Hepatocyte (in vitro differentiated cells): ENCODE measurements around the gene ASIC2.

ENCODE experiments used
- EZH2 ChIP-seq: fragments of 200-600 bp; sonication (generic); IDR thresholded peaks from 2 replicates; pipeline ENCODE4 v1.6.1; 2016; ENCODE audit warnings: antibody characterized with exemption, mild to moderate bottlenecking, borderline replicate concordance
- TF ChIP-seq, protein P1 (sequence below): fragments of 200-600 bp; sonication (generic); IDR thresholded peaks from 2 replicates; pipeline ENCODE4 v1.5.1; 2016; ENCODE audit warnings: antibody characterized with exemption, mild to moderate bottlenecking; ENCODE audit not compliant: poor library complexity

DNA sequence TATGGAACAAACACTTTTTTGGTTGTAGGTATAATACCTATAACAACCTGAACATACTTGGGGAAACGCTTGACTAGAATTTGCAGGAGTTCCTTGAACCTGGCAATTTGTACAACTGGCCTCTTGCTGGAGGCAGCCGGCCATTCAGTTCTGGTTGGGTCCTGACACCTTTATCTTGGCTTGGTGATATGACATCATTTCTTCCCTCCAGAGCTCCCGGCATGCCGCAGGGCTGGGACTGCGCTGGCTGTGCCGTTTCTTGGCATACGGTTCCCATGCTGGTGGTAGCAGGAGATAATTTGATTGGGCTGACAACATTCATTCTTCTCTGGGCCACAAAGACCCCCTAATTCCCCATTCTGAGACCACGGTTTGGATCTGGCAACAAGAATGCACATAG is 87.5 kb downstream of the ASIC2 start:
- TF ChIP-seq, protein P1, sequence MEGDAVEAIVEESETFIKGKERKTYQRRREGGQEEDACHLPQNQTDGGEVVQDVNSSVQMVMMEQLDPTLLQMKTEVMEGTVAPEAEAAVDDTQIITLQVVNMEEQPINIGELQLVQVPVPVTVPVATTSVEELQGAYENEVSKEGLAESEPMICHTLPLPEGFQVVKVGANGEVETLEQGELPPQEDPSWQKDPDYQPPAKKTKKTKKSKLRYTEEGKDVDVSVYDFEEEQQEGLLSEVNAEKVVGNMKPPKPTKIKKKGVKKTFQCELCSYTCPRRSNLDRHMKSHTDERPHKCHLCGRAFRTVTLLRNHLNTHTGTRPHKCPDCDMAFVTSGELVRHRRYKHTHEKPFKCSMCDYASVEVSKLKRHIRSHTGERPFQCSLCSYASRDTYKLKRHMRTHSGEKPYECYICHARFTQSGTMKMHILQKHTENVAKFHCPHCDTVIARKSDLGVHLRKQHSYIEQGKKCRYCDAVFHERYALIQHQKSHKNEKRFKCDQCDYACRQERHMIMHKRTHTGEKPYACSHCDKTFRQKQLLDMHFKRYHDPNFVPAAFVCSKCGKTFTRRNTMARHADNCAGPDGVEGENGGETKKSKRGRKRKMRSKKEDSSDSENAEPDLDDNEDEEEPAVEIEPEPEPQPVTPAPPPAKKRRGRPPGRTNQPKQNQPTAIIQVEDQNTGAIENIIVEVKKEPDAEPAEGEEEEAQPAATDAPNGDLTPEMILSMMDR, result no peak
- no peak for TF ChIP-seq EZH2
